IMR-90 (cell line): Measurements from ENCODE around the gene ZNF766. TPM values are rescaled to one million over a fixed set of nuclear protein-coding genes. Genes with fewer than 3 reads are reported as not detected.

Experiments used
- ATAC-seq: fragments of 200-7000 bp; cut with Tn5 transposase; 2 replicates; pipeline ENCODE4 v1.9.1; 2020; ENCODE audit warnings: low read depth, mild to moderate bottlenecking, moderate library complexity
- BruUV-seq: library from RNA; stranded (reverse); fragments of 400-500 nt; replicated peaks from 2 replicates; lab custom pipeline; 2021; lab: Mats Ljungman, UMichigan
- CTCF ChIA-PET: fragments of 300-600 bp; formaldehyde crosslinking; extraction: SDS; loops from one replicate; lab custom pipeline; 2021; ENCODE audit warnings: antibody characterized with exemption; lab: Yijun Ruan, JAX
- POLR2A ChIA-PET: fragments of 300-600 bp; sonication (Branson Sonifier 250); formaldehyde crosslinking; loops from one replicate; lab custom pipeline; 2022; ENCODE audit warnings: antibody characterized with exemption; ENCODE audit not compliant: unreplicated experiment; lab: Charles Lee
- DNase-seq: peaks from one replicate; pipeline ENCODE4 v3.0.0; 2013
- H2AFZ ChIP-seq: replicated peaks from 2 replicates; pipeline ENCODE3; 2013; ENCODE audit warnings: low read length, mild to moderate bottlenecking; ENCODE audit not compliant: poor library complexity
- H2AK5ac ChIP-seq: 2 replicates; pipeline ENCODE4 v1.6.1; 2013; ENCODE audit warnings: low read depth, low read length, inconsistent platforms
- H2AK9ac ChIP-seq: replicated peaks from 2 replicates; pipeline ENCODE3; 2013; ENCODE audit warnings: mild to moderate bottlenecking, low read depth, low read length, moderate library complexity; ENCODE audit not compliant: poor library complexity
- H2BK120ac ChIP-seq: 2 replicates; pipeline ENCODE4 v1.6.1; 2013; ENCODE audit warnings: low read depth, low read length, inconsistent platforms
- H2BK15ac ChIP-seq: 3 replicates; pipeline ENCODE4 v1.6.1; 2013; ENCODE audit warnings: low read depth, low read length, inconsistent platforms
- H2BK20ac ChIP-seq: 2 replicates; pipeline ENCODE4 v1.6.1; 2013; ENCODE audit warnings: low read depth, mild to moderate bottlenecking, inconsistent platforms, low read length, moderate library complexity
- H2BK5ac ChIP-seq: 2 replicates; pipeline ENCODE4 v1.6.1; 2013; ENCODE audit warnings: mild to moderate bottlenecking, low read depth, low read length, inconsistent platforms; ENCODE audit not compliant: poor library complexity, severe bottlenecking
- H3K14ac ChIP-seq: replicated peaks from 2 replicates; pipeline ENCODE4 v1.6.1; 2013; ENCODE audit warnings: low read depth, low read length, inconsistent platforms
- H3K18ac ChIP-seq: 2 replicates; pipeline ENCODE4 v1.6.1; 2013; ENCODE audit warnings: low read depth, low read length, control low read depth
- H3K23ac ChIP-seq: 2 replicates; pipeline ENCODE4 v1.6.1; 2013; ENCODE audit warnings: low read depth, low read length, inconsistent platforms
- H3K27ac ChIP-seq: 2 replicates; pipeline ENCODE4 v1.5.1; 2013; ENCODE audit warnings: mild to moderate bottlenecking, control low read depth, low read length; ENCODE audit not compliant: insufficient read depth
- H3K27me3 ChIP-seq: 2 replicates; pipeline ENCODE4 v1.6.1; 2013; ENCODE audit warnings: low read length; ENCODE audit not compliant: control insufficient read depth, insufficient read depth
- H3K36me3 ChIP-seq: 2 replicates; pipeline ENCODE4 v1.6.1; 2013; ENCODE audit warnings: low read length, mixed read lengths; ENCODE audit not compliant: control insufficient read depth, insufficient read depth
- H3K4ac ChIP-seq: 2 replicates; pipeline ENCODE4 v1.6.1; 2013; ENCODE audit warnings: low read depth, low read length, inconsistent platforms
- H3K4me1 ChIP-seq: 2 replicates; pipeline ENCODE4 v1.6.1; 2013; ENCODE audit warnings: low read length, mixed read lengths; ENCODE audit not compliant: control insufficient read depth, insufficient read depth
- H3K4me2 ChIP-seq: 2 replicates; pipeline ENCODE4 v1.6.1; 2013; ENCODE audit warnings: low read depth, mild to moderate bottlenecking, control low read depth, low read length, moderate library complexity
- H3K4me3 ChIP-seq: 2 replicates; pipeline ENCODE4 v1.5.1; 2013; ENCODE audit warnings: low read depth, mild to moderate bottlenecking, control low read depth, low read length, moderate library complexity; ENCODE audit not compliant: insufficient read depth
- H3K56ac ChIP-seq: 2 replicates; pipeline ENCODE4 v1.6.1; 2013; ENCODE audit warnings: low read length, inconsistent platforms; ENCODE audit not compliant: insufficient read depth; ENCODE audit errors: extremely low read depth
- H3K79me1 ChIP-seq, 2 experiments: 2 replicates each; pipeline ENCODE4 v1.6.1; 2013; ENCODE audit warnings: low read length in 2 of 2, inconsistent platforms in 1 of 2, low read depth in 1 of 2
- H3K9ac ChIP-seq: 2 replicates; pipeline ENCODE4 v1.6.1; 2013; ENCODE audit warnings: low read depth, low read length, control low read depth
- H3K9me1 ChIP-seq: 2 replicates; pipeline ENCODE4 v1.6.1; 2013; ENCODE audit warnings: low read length, inconsistent platforms; ENCODE audit not compliant: insufficient read depth
- H3K9me3 ChIP-seq: 2 replicates; pipeline ENCODE4 v1.6.1; 2013; ENCODE audit warnings: low read length; ENCODE audit not compliant: control insufficient read depth, insufficient read depth
- H4K20me1 ChIP-seq: 2 replicates; pipeline ENCODE4 v1.6.1; 2013; ENCODE audit warnings: low read length, inconsistent platforms; ENCODE audit not compliant: insufficient read depth
- H4K5ac ChIP-seq: 2 replicates; pipeline ENCODE4 v1.6.1; 2013; ENCODE audit warnings: mild to moderate bottlenecking, low read depth, low read length, control low read depth
- H4K8ac ChIP-seq, 2 experiments: 2 replicates each; pipeline ENCODE4 v1.6.1; 2013; ENCODE audit warnings: low read depth in 2 of 2, low read length in 2 of 2, control low read depth in 1 of 2, inconsistent platforms in 1 of 2
- H4K91ac ChIP-seq: 2 replicates; pipeline ENCODE4 v1.6.1; 2013; ENCODE audit warnings: low read depth, low read length, inconsistent platforms; ENCODE audit not compliant: insufficient read depth
- BHLHE40 ChIP-seq: fragments of 150-350 bp; IDR thresholded peaks from 2 replicates; pipeline ENCODE4 v1.6.1; 2016; ENCODE audit warnings: mild to moderate bottlenecking, low read depth, low read length
- CHD1 ChIP-seq: IDR thresholded peaks from 2 replicates; pipeline ENCODE4 v1.6.1; 2012; ENCODE audit warnings: low read depth, low read length, improper control_type of control experiment
- MAFK ChIP-seq: IDR thresholded peaks from 2 replicates; pipeline ENCODE4 v1.6.1; 2012; ENCODE audit warnings: low read depth, low read length, improper control_type of control experiment
- MAZ ChIP-seq: IDR thresholded peaks from 2 replicates; pipeline ENCODE4 v1.6.1; 2012; ENCODE audit warnings: low read depth, mild to moderate bottlenecking, low read length, improper control_type of control experiment, moderate library complexity, borderline replicate concordance
- NFE2L2 ChIP-seq: fragments of 150-350 bp; IDR thresholded peaks from 2 replicates; pipeline ENCODE4 v1.6.1; 2016; ENCODE audit warnings: low read depth, mild to moderate bottlenecking, low read length
- POLR2A ChIP-seq: IDR thresholded peaks from 2 replicates; pipeline ENCODE4 v1.6.1; 2012; ENCODE audit warnings: mild to moderate bottlenecking, low read depth, low read length
- RAD21 ChIP-seq: IDR thresholded peaks from 2 replicates; pipeline ENCODE4 v1.6.1; 2012; ENCODE audit warnings: low read length, improper control_type of control experiment
- RCOR1 ChIP-seq: IDR thresholded peaks from 2 replicates; pipeline ENCODE4 v1.6.1; 2012; ENCODE audit warnings: mild to moderate bottlenecking, low read length, improper control_type of control experiment; ENCODE audit not compliant: insufficient replicate concordance
- RFX5 ChIP-seq: IDR thresholded peaks from 2 replicates; pipeline ENCODE4 v1.8.0; 2012; ENCODE audit warnings: low read depth, mild to moderate bottlenecking, low read length, moderate library complexity
- USF2 ChIP-seq: fragments of 150-350 bp; IDR thresholded peaks from 2 replicates; pipeline ENCODE4 v1.6.1; 2017; ENCODE audit warnings: mild to moderate bottlenecking, antibody characterized with exemption, low read length, low read depth
- WGBS, 2 experiments: methylation state at CpG; one replicate each; pipeline versions ENCODE4 v1.1.5 to v1.1.7; 2013; ENCODE audit warnings: missing lambda C conversion rate in 2 of 2; ENCODE audit not compliant: insufficient read length in 1 of 2; ENCODE audit errors: extremely low coverage in 2 of 2; 5-methylcytosine and 5-hydroxymethylcytosine counted together
- dilution Hi-C: fragments of 300-500 bp; cut with HindIII; formaldehyde crosslinking; loops from one replicate; pipeline ENCODE4 v1.14.3; 2018; ENCODE audit warnings: low sequenced_read_pairs; ENCODE audit not compliant: unreplicated experiment
- in situ Hi-C: fragments of 300-500 bp; cut with MboI; formaldehyde crosslinking; loops from 3 replicates; pipeline ENCODE4 v1.14.3; 2019; ENCODE audit warnings: low sequenced_read_pairs, inconsistent platforms, mixed read lengths
- intact Hi-C: fragments of 100-400 bp; cut with micrococcal nuclease; formaldehyde crosslinking; loops from 2 replicates; pipeline ENCODE4 v1.10.0; 2022
- polyA plus RNA-seq, 3 experiments: library from polyadenylated mRNA; depleted of rRNA; stranded (reverse); fragments of >200 nt; gene quantifications; 2 replicates each; pipeline ENCODE4 v1.2.3, GENCODE V29; 2012; ENCODE audit warnings: low replicate concordance in 1 of 3
- total RNA-seq: library from RNA; depleted of rRNA; stranded (reverse); fragments of >200 nt; gene quantifications from 2 replicates; pipeline ENCODE4 v1.2.3, GENCODE V29; 2012
- TF ChIP-seq, protein P1 (sequence below): fragments of 150-350 bp; IDR thresholded peaks from 2 replicates; pipeline ENCODE4 v1.6.1; 2016; ENCODE audit warnings: low read depth, mild to moderate bottlenecking, low read length, moderate library complexity, borderline replicate concordance
- TF ChIP-seq, protein P2 (sequence below): conservative IDR thresholded peaks from 2 replicates; pipeline ENCODE4 v1.5.1; 2012; ENCODE audit warnings: mild to moderate bottlenecking, low read depth, low read length, improper control_type of control experiment

Gene ZNF766
- total and polyA plus RNA-seq, 2 of the 4 experiments (the other 2 are of a cell fraction), result 4.9 to 20.4 TPM

DNA sequence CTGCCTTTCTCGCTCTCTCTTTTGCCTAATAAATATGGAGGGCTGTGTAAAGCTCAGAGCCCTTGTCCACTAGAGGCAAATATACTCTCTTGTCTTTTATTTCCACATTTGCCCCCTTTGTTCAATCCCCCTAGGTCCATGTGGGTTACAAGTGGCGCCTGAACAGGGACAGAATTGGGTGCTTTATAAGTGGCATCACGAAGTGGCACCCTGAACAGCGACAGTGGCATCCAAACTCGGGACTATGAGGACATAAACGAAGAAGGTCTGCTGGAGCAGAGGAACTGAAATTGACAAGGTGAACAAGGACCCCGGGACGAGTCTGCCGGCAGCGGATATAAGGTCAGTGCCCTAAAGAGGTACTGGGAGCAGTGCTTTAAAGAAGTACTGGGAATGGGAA is 62.4 kb downstream of the ZNF766 start:
- TF ChIP-seq, protein P1, sequence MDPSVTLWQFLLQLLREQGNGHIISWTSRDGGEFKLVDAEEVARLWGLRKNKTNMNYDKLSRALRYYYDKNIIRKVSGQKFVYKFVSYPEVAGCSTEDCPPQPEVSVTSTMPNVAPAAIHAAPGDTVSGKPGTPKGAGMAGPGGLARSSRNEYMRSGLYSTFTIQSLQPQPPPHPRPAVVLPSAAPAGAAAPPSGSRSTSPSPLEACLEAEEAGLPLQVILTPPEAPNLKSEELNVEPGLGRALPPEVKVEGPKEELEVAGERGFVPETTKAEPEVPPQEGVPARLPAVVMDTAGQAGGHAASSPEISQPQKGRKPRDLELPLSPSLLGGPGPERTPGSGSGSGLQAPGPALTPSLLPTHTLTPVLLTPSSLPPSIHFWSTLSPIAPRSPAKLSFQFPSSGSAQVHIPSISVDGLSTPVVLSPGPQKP, result no peak
- TF ChIP-seq NFE2L2 (no peak), POLR2A (no peak), USF2 (no peak), MAZ (no peak), BHLHE40 (no peak), MAFK (no peak), RAD21 (no peak), RCOR1 (no peak), RFX5 (no peak), CHD1 (no peak)
- TF ChIP-seq, protein P2, sequence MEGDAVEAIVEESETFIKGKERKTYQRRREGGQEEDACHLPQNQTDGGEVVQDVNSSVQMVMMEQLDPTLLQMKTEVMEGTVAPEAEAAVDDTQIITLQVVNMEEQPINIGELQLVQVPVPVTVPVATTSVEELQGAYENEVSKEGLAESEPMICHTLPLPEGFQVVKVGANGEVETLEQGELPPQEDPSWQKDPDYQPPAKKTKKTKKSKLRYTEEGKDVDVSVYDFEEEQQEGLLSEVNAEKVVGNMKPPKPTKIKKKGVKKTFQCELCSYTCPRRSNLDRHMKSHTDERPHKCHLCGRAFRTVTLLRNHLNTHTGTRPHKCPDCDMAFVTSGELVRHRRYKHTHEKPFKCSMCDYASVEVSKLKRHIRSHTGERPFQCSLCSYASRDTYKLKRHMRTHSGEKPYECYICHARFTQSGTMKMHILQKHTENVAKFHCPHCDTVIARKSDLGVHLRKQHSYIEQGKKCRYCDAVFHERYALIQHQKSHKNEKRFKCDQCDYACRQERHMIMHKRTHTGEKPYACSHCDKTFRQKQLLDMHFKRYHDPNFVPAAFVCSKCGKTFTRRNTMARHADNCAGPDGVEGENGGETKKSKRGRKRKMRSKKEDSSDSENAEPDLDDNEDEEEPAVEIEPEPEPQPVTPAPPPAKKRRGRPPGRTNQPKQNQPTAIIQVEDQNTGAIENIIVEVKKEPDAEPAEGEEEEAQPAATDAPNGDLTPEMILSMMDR, result no peak
- Histone ChIP-seq H3K4me2 (no peak overlapping the region), H3K18ac (no peak overlapping the region), H2AK5ac (no peak overlapping the region), H3K14ac (no peak overlapping the region), H3K27ac (no peak overlapping the region), H3K27me3 (no peaks in the 10 kb centered on the region), H2BK15ac (no peak overlapping the region), H4K91ac (no peak overlapping the region), H4K8ac (no peak overlapping the region), H3K23ac (no peak overlapping the region), H4K5ac (no peak overlapping the region), H3K56ac (no peak overlapping the region), H2BK5ac (no peak overlapping the region), H2BK120ac (no peak overlapping the region), H3K9me3 (peaks cover 43% of the 10 kb centered on the region), H3K9me1 (no peaks in the 10 kb centered on the region), H3K4me1 (no peaks in the 10 kb centered on the region), H2BK20ac (no peak overlapping the region), H3K4me3 (no peak overlapping the region), H2AK9ac (no peak overlapping the region), H3K4ac (no peak overlapping the region), H3K9ac (no peak overlapping the region), H3K79me1 (peaks cover 0 to 2% of the 10 kb centered on the region in 2 experiments; a peak in 1 of 4 replicates), H4K20me1 (no peaks in the 10 kb centered on the region), H3K36me3 (no peaks in the 10 kb centered on the region), H2AFZ (no peak overlapping the region)
- DNase-seq, result no peak
- 60% methylated on average over 4 of the region's 10 CpGs; no CpG with 5 or more reads in 1 of the 2 experiments for WGBS, 2 experiments
- BruUV-seq, result no TSS peak
- POLR2A ChIA-PET, result interaction anchor here (0.6 kb wide), 1 partner anchor 187 kb away, joined by 4 read pairs; no protein-coding TSS in a partner anchor
- dilution Hi-C loops, result no loop called here
- CTCF ChIA-PET, result no interaction called here
- ATAC-seq, result no peak
- intact Hi-C loops, result no loop called here
- in situ Hi-C loops, result no loop called here
